ENCODE results near the gene COL8A2.

The COL8A2 gene

GRCh38 chr1:36142121-36142520, 17.1 kb upstream of the COL8A2 start:
- Histone ChIP-seq H3K27me3 (ENCODE audit: insufficient read depth, low read length) (no peaks in the 10 kb centered on the region), H4K91ac (ENCODE audit: low read depth, low read length) (no peak overlapping the region), H2BK5ac (ENCODE audit: low read depth, low read length, poor library complexity) (no peak overlapping the region), H2AFZ (ENCODE audit: insufficient read depth, low read length, poor library complexity) (no peak overlapping the region), H2AK5ac (ENCODE audit: low read length) (no peak overlapping the region), H4K12ac (ENCODE audit: low read depth, low read length) (no peak overlapping the region), H3K27ac (ENCODE audit: low read depth, low read length) (no peak overlapping the region), H2BK12ac (ENCODE audit: low read length) (no peak overlapping the region), H3K9me3 (ENCODE audit: insufficient read depth, low read depth, low read length) (no peaks in the 10 kb centered on the region), H2BK120ac (ENCODE audit: insufficient read depth, low read length, poor library complexity) (no peak overlapping the region), H3K9ac (ENCODE audit: low read length) (no peak overlapping the region), H3K4me2 (ENCODE audit: low read length) (no peak overlapping the region), H3K79me2 (ENCODE audit: control insufficient read depth, insufficient read depth, low read length, poor library complexity) (no peaks in the 10 kb centered on the region), H3K79me1 (ENCODE audit: low read length) (no peaks in the 10 kb centered on the region), H3K4me3 (ENCODE audit: low read depth, low read length) (no peak overlapping the region), H3K18ac (ENCODE audit: low read length) (no peak overlapping the region), H3K36me3 (ENCODE audit: control insufficient read depth in 1 of 2, insufficient read depth in 2 of 2, low read length in 2 of 2) (peaks cover 10 to 19% of the 10 kb centered on the region in 2 experiments), H3K14ac (ENCODE audit: low read length) (no peak overlapping the region), H3K4me1 (ENCODE audit: control insufficient read depth in 1 of 2, insufficient read depth in 2 of 2, low read length in 2 of 2) (no peaks in the 10 kb centered on the region), H3K4ac (ENCODE audit: low read depth, low read length) (no peak overlapping the region), H3K23ac (ENCODE audit: low read length) (no peak overlapping the region), H4K8ac (ENCODE audit: low read depth, low read length) (no peak overlapping the region)
- WGBS (ENCODE audit: extremely low coverage, insufficient coverage, insufficient read length), result no CpG with 5 or more reads among the region's 1 CpG
- no peak for DNase-seq

DNA sequence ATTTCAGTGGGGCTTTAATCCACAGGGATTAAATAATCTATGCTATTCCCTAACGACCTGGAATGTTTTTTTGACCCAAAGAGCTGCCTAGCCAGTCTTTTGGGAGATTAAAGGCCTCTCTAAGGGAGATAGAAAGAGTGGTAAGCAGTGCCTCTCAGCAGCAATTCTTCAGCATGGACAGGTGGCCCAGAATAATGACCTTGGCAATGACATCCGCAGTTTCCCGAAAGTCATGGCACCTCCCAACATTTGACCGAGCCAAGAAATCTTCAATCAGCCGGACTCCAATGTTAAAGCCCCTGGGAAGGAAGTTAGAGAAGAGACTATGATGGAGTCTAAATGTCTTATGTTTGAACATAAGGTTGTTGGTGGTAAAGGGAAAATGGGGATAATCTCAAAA, 14.5 kb upstream of the COL8A2 start:
- Histone ChIP-seq H4K8ac (ENCODE audit: low read depth, low read length) (no peak overlapping the region), H3K23ac (ENCODE audit: low read length) (no peak overlapping the region), H3K14ac (ENCODE audit: low read length) (no peak overlapping the region), H2BK5ac (ENCODE audit: low read depth, low read length, poor library complexity) (no peak overlapping the region), H3K27me3 (ENCODE audit: insufficient read depth, low read length) (no peaks in the 10 kb centered on the region), H2BK120ac (ENCODE audit: insufficient read depth, low read length, poor library complexity) (no peak overlapping the region), H3K4ac (ENCODE audit: low read depth, low read length) (no peak overlapping the region), H3K79me2 (ENCODE audit: control insufficient read depth, insufficient read depth, low read length, poor library complexity) (no peaks in the 10 kb centered on the region), H3K9ac (ENCODE audit: low read length) (no peak overlapping the region), H3K18ac (ENCODE audit: low read length) (no peak overlapping the region), H3K4me1 (ENCODE audit: control insufficient read depth in 1 of 2, insufficient read depth in 2 of 2, low read length in 2 of 2) (peaks cover 0 to 2% of the 10 kb centered on the region in 2 experiments), H4K91ac (ENCODE audit: low read depth, low read length) (no peak overlapping the region), H2AFZ (ENCODE audit: insufficient read depth, low read length, poor library complexity) (no peak overlapping the region), H4K12ac (ENCODE audit: low read depth, low read length) (no peak overlapping the region), H3K9me3 (ENCODE audit: insufficient read depth, low read depth, low read length) (no peaks in the 10 kb centered on the region), H3K27ac (ENCODE audit: low read depth, low read length) (no peak overlapping the region), H3K4me3 (ENCODE audit: low read depth, low read length) (no peak overlapping the region), H2BK12ac (ENCODE audit: low read length) (no peak overlapping the region), H2AK5ac (ENCODE audit: low read length) (no peak overlapping the region), H3K36me3 (ENCODE audit: control insufficient read depth in 1 of 2, insufficient read depth in 2 of 2, low read length in 2 of 2) (peaks cover 12 to 27% of the 10 kb centered on the region in 2 experiments), H3K79me1 (ENCODE audit: low read length) (no peaks in the 10 kb centered on the region), H3K4me2 (ENCODE audit: low read length) (no peak overlapping the region)
- WGBS (ENCODE audit: extremely low coverage, insufficient coverage, insufficient read length), result no CpG with 5 or more reads among the region's 5 CpGs
- DNase-seq, result no peak

- Histone ChIP-seq H3K9me3 (ENCODE audit: insufficient read depth, low read depth, low read length) (no peaks in the 10 kb centered on the region), H3K23ac (ENCODE audit: low read length) (no peak overlapping the region), H2BK120ac (ENCODE audit: insufficient read depth, low read length, poor library complexity) (no peak overlapping the region), H3K9ac (ENCODE audit: low read length) (no peak overlapping the region), H3K4me1 (ENCODE audit: control insufficient read depth in 1 of 2, insufficient read depth in 2 of 2, low read length in 2 of 2) (peaks cover 0 to 10% of the 10 kb centered on the region in 2 experiments), H3K4me2 (ENCODE audit: low read length) (no peak overlapping the region), H3K27me3 (ENCODE audit: insufficient read depth, low read length) (no peaks in the 10 kb centered on the region), H3K36me3 (ENCODE audit: control insufficient read depth in 1 of 2, insufficient read depth in 2 of 2, low read length in 2 of 2) (peaks cover 12 to 27% of the 10 kb centered on the region in 2 experiments), H2AFZ (ENCODE audit: insufficient read depth, low read length, poor library complexity) (no peak overlapping the region), H3K4me3 (ENCODE audit: low read depth, low read length) (no peak overlapping the region), H3K79me1 (ENCODE audit: low read length) (no peaks in the 10 kb centered on the region), H3K79me2 (ENCODE audit: control insufficient read depth, insufficient read depth, low read length, poor library complexity) (no peaks in the 10 kb centered on the region), H2BK5ac (ENCODE audit: low read depth, low read length, poor library complexity) (no peak overlapping the region), H3K27ac (ENCODE audit: low read depth, low read length) (no peak overlapping the region), H3K18ac (ENCODE audit: low read length) (no peak overlapping the region), H3K4ac (ENCODE audit: low read depth, low read length) (no peak overlapping the region), H4K8ac (ENCODE audit: low read depth, low read length) (no peak overlapping the region), H2AK5ac (ENCODE audit: low read length) (no peak overlapping the region), H4K12ac (ENCODE audit: low read depth, low read length) (no peak overlapping the region), H3K14ac (ENCODE audit: low read length) (no peak overlapping the region), H4K91ac (ENCODE audit: low read depth, low read length) (no peak overlapping the region), H2BK12ac (ENCODE audit: low read length) (no peak overlapping the region)
- no peak for DNase-seq
- WGBS (ENCODE audit: extremely low coverage, insufficient coverage, insufficient read length), result no CpG with 5 or more reads among the region's 3 CpGs
Observed at GRCh38 chr1:36137776-36138175, 12.8 kb upstream of the COL8A2 start.

GRCh38 chr1:36137226-36137625, 12.2 kb upstream of the COL8A2 start:
- no peak for DNase-seq
- Histone ChIP-seq H2BK12ac (ENCODE audit: low read length) (no peak overlapping the region), H3K4me2 (ENCODE audit: low read length) (no peak overlapping the region), H3K79me1 (ENCODE audit: low read length) (no peaks in the 10 kb centered on the region), H3K36me3 (ENCODE audit: control insufficient read depth in 1 of 2, insufficient read depth in 2 of 2, low read length in 2 of 2) (peaks cover 12 to 27% of the 10 kb centered on the region in 2 experiments), H3K23ac (ENCODE audit: low read length) (no peak overlapping the region), H3K4ac (ENCODE audit: low read depth, low read length) (no peak overlapping the region), H3K9ac (ENCODE audit: low read length) (no peak overlapping the region), H3K18ac (ENCODE audit: low read length) (no peak overlapping the region), H2AK5ac (ENCODE audit: low read length) (no peak overlapping the region), H3K4me3 (ENCODE audit: low read depth, low read length) (no peak overlapping the region), H2BK5ac (ENCODE audit: low read depth, low read length, poor library complexity) (no peak overlapping the region), H3K4me1 (ENCODE audit: control insufficient read depth in 1 of 2, insufficient read depth in 2 of 2, low read length in 2 of 2) (peaks cover 0 to 10% of the 10 kb centered on the region in 2 experiments), H4K12ac (ENCODE audit: low read depth, low read length) (no peak overlapping the region), H3K79me2 (ENCODE audit: control insufficient read depth, insufficient read depth, low read length, poor library complexity) (no peaks in the 10 kb centered on the region), H3K14ac (ENCODE audit: low read length) (no peak overlapping the region), H3K27ac (ENCODE audit: low read depth, low read length) (no peak overlapping the region), H2BK120ac (ENCODE audit: insufficient read depth, low read length, poor library complexity) (no peak overlapping the region), H4K8ac (ENCODE audit: low read depth, low read length) (no peak overlapping the region), H3K9me3 (ENCODE audit: insufficient read depth, low read depth, low read length) (no peaks in the 10 kb centered on the region), H2AFZ (ENCODE audit: insufficient read depth, low read length, poor library complexity) (no peak overlapping the region), H4K91ac (ENCODE audit: low read depth, low read length) (no peak overlapping the region), H3K27me3 (ENCODE audit: insufficient read depth, low read length) (no peaks in the 10 kb centered on the region)
- no CpG with 5 or more reads among the region's 5 CpGs for WGBS (ENCODE audit: extremely low coverage, insufficient coverage, insufficient read length)
